Panc1 (cell line): ENCODE results near the gene TLCD1.

Experiments used
- CTCF ChIP-seq: fragments of 450-650 bp; IDR thresholded peaks from 2 replicates; pipeline ENCODE4 v1.5.1; 2017; ENCODE audit warnings: mild to moderate bottlenecking
- POLR2AphosphoS5 ChIP-seq: IDR thresholded peaks from 2 replicates; pipeline ENCODE4 v1.6.1; 2012; ENCODE audit warnings: mild to moderate bottlenecking, low read depth, low read length, moderate library complexity
- REST ChIP-seq, 2 experiments: IDR thresholded peaks; 2 replicates each; pipeline ENCODE4 v1.6.1; 2011 to 2012; ENCODE audit warnings: low read depth in 2 of 2, control low read depth in 1 of 2, low read length in 1 of 2, mild to moderate bottlenecking in 1 of 2, moderate library complexity in 1 of 2; ENCODE audit not compliant: insufficient read depth in 1 of 2
- SIN3A ChIP-seq: IDR thresholded peaks from 2 replicates; pipeline ENCODE4 v1.6.1; 2012; ENCODE audit warnings: low read depth, mild to moderate bottlenecking, low read length, moderate library complexity, borderline replicate concordance; ENCODE audit not compliant: insufficient read depth
- TCF7L2 ChIP-seq: IDR thresholded peaks from 2 replicates; pipeline ENCODE4 v1.6.1; 2011; ENCODE audit warnings: mild to moderate bottlenecking, low read depth, low read length, inconsistent platforms

GRCh38 chr17:28737316-28737715 is 11.3 kb upstream of the TLCD1 start:
- TF ChIP-seq POLR2AphosphoS5 (no peak), CTCF (no peak), REST (IDR thresholded peaks at IDR 0.05; ENCODE audit: insufficient read depth in 1 of 2, low read depth in 2 of 2, low read length in 1 of 2) (no peak), SIN3A (no peak), TCF7L2 (no peak)
